ENCODE measurements around the gene NREP.

The NREP gene, protein sequence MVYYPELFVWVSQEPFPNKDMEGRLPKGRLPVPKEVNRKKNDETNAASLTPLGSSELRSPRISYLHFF

DNA sequence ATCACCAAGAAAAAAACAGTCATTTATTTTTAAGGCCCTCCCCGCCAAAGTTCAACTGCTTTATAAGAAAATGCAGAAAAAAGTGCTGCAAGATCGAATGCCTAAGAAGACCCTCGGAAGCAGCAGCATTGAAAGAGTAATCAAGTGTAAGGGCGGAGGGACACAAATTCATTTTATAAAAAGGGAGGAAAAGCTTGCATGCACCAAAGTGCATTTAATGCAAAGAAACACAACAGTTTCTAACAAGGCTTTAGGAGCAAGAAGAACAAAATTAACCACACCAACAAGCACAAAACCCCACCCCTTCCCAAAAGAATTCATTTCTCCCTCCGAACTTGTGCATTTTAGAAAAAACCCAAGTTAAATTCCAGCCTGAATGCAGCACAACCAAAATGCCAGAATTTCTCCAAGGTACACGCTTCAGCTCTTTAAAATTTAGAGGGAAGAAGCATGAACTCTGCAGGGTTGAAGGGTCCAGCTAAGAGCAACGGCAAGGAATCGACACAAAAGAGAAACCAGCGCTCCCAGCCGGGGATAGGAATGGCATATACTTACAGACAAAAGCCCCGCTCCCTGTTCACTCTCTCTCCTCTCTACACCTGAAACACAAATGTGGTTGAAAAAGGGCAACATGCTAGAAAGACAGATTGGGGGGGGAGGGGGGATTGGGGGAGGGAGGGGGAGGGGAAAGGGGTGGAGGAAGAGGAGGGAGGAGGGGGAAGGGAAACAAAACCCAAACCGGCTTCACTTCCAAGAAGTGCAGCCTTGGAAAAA lies at the start of gene NREP:
TSS of gene NREP (minus strand) at position 614 of the 774 bp plus-strand sequence. CDS start 1,422 bp downstream, outside the sequence.
- no peak for DNase-seq (ENCODE audit: low spot score)

DNA sequence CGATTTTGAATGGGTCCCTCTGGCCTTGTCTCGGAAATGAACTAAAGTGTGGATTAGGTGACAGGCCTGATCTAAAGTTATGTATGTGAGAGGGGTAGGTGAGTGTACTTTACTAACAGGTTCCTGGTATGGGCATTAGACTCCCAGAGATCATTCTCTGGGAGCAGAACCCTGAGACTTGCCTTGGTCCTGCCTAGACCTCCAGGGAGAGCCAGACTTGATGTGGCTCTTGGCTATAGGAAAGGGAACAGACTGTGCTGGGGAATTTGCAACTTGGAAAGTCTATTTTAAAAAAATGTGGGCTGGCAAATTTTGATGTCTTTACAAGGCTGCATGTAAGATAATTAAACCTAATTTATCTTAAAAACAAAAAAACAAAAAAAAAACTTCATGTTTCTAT lies 49.8 kb upstream of the NREP start:
- no peak for DNase-seq (ENCODE audit: low spot score)

GRCh38 chr5:111806156-111806555 lies 49.2 kb upstream of the NREP start:
- DNase-seq (ENCODE audit: low spot score): no peak

- no peak for DNase-seq (ENCODE audit: low spot score)
Measured at GRCh38 chr5:111805071-111805470, 48.1 kb upstream of the NREP start.

DNA sequence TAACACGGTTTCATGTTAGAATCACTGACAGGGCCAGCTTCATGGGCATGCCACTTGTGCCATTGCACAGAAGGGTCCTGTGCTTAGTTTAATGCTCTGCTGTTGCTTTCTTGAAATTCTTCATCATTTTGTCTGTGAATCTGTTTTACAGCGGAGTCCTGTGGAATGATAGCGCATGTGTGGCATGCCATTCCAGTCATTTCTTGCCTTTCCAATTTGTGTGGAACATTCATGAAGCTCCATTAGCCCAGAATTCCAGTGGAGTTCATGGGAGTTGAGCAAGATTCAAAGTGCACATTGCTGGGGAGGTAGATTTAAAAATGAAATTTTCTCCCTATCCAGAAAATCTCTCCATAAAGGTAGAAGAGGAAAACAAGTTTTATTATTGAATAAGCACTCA lies 43.4 kb upstream of the NREP start:
- DNase-seq (ENCODE audit: low spot score): no peak

DNA sequence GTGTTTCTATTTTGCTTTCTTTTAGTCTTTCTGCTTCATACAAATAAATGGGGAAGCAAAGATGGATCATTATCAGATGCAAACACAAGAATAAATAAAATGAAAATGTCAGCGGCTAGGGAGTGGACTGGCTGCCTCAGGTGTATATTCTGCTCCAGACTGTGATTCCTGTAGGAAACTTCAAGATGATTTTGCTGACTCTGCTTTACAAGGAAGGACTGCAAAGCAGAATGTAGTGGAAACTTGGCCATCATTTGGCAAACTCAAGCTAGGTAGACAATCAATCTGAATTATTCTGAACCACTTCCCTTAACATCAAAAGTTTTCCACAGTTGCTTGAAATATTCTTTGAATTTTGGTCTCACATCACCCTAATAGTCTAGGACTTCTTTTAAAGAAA lies 38.1 kb upstream of the NREP start:
- DNase-seq (ENCODE audit: low spot score): no peak

GRCh38 chr5:111792471-111793058 lies 35.6 kb upstream of the NREP start:
- DNase-seq (ENCODE audit: low spot score): no peak

DNA sequence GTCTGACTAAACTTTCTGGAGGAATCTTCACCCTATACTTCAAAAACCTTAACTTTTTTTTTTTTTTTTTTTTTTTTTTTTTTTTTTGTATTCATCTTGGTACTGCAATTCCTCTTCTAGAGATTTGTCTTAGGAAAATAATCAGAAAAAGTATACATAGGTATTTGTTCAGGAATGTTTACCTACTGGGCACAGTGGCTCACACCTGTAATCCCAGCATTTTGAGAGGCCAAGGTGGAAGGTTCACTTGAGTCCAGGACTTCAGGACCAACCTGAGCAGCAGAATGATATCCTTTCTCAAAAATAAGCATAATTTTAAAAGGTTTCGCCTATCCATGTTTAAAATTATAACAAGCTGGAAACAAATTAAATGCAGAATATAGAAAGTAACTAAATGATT lies 33.3 kb upstream of the NREP start:
- DNase-seq (ENCODE audit: low spot score): no peak

GRCh38 chr5:111787006-111787405 lies 30.0 kb upstream of the NREP start:
- no peak for DNase-seq (ENCODE audit: low spot score)

- no peak for DNase-seq (ENCODE audit: low spot score)
Measured at GRCh38 chr5:111784491-111785181, 27.6 kb upstream of the NREP start.

DNA sequence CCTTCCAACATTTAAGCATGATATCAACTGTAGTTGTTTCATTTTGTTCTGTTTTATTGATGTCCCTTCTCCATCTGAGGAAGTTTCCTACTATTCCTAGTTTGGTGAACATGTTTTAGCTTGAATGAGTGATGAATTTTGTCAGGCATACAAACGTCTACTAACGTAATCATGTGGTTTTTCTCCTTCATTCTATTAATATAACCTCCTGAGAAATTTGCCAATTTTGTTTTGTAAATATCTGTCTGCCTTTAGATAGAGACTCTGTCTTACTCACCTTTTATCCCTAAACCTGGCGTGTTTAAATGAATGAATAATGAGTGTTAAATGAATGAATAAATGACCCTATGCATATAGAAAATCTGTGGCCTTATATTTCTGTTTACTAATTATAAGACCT lies 26.5 kb upstream of the NREP start:
- no peak for DNase-seq (ENCODE audit: low spot score)

- DNase-seq (ENCODE audit: low spot score): no peak
Measured at GRCh38 chr5:111782216-111782615, 25.2 kb upstream of the NREP start.

GRCh38 chr5:111781200-111781599 lies 24.2 kb upstream of the NREP start:
- DNase-seq (ENCODE audit: low spot score): no peak

- no peak for DNase-seq (ENCODE audit: low spot score)
Measured at GRCh38 chr5:111779922-111780292, 22.9 kb upstream of the NREP start.

GRCh38 chr5:111779260-111779921 lies 22.4 kb upstream of the NREP start:
- peak; percentile 14 for DNase-seq (ENCODE audit: low spot score)

DNA sequence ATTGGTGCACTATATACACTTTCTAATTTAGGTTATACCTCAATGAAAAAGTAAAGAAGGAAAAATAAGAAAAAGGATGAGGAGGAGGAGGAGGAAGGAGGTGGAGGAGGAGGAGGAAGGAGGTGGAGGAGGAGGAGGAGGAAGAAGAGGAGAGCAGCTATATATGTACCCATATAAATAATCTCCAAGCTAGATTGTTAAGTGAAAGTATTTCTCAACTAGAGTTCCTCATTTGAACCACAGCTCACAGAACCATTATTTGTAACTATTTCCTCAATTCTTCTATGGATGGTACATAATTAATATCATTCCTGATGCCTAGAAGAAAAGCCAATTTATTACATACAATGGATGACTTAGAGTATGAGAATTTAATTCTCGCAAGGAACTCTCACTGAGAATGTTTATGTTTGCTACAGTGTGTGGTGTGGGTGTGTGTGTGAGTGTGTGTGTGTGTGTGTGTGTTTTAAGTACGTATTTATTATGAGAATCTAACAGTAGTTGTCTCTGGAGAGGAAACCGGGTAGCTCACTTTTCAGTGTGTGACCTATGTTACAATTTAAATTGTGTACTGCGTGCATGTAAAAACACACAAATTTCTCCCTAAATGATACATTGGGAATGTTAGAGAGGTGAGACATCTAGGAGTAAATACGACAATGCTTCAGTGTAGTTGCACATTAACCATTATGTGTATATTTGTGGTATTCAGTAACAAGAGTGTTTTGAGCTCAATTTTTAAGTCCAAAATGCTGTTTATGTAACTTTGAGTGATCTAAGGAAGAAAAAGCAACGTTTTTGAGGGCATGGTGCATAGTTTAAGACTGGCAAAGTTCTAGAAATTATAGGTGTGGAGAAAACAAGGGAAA lies 20.2 kb upstream of the NREP start:
- DNase-seq (ENCODE audit: low spot score): no peak

DNA sequence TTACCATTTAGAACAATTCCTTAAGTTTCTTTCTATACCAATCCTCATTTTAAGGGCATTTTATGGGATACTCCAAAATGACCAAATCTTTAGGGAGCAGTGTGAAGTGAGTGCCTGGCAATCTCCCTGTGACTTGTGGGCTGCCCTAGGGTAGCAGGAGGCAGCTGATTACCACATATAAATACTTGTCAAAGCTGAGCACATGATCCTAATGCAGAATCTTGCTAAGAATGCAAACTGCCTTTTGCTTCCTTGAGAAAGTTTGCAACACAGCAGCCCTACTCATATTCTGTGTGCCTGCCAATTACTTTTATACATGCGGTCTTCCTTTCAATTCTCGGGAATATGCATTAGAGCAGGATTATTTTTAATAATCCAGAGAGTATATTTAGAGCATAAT lies 18.2 kb upstream of the NREP start:
- DNase-seq (ENCODE audit: low spot score): no peak

DNA sequence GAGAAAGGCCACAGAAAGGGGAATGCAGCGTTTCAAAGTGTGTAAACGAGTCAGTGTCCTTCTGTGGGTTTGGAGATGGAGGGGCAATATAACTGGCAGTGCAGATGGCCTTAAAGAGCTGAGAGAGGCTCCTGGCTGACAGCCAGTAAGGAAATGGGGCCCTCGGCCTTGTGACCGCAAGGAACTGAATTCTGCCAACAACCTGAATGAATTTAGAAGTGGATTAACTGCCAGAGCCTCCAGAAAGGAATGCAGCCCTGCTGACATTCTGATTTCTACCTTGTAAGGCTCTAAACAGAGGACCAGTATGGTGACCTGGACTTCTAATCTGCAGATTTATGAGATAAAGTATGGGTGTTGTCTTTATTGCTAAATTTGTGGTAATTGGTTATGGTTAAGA lies 17.5 kb upstream of the NREP start:
- DNase-seq (ENCODE audit: low spot score): peak; percentile 16

DNA sequence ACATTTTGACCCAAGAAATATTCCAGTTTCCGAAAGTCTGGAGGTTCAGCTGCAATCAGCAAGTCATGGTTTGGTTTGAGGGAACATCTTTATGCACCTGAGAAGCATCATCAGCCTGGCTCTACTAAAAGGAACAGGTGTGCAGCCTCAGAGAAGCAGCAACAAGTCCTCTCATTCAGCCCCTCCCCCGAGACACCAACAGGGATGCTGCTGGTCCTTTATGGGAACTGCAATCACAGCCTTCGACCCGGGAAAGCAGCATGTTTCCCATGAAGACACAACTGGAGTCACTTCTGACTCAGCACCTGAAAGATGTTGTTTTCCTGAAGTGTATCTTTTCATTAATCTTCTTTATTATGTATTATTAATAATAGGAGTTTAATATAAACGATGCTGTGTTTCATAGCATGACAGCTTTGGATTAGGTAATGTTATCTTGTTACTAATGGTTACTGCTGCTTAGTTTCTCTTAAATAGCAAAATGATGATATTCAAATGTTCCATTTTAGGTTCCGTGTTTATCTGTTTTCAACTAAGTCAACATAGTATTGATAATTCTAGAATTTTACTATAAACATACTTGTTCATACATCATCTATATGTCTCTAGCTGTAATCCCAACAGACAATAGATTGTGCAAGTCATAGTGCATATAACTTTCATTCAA lies 15.6 kb upstream of the NREP start:
- no peak for DNase-seq (ENCODE audit: low spot score)

- DNase-seq (ENCODE audit: low spot score): no peak
Measured at GRCh38 chr5:111769541-111769940, 12.5 kb upstream of the NREP start.
